ENCODE measurements around the gene APOA5. TPM values are rescaled to one million over a fixed set of nuclear protein-coding genes. Genes with fewer than 3 reads are reported as not detected.

Gene APOA5
- total and polyA plus RNA-seq, 2 of the 8 experiments (the other 6 are each of a cell fraction or from before 2014, with no cell fraction given): 0.08 to 0.15 TPM

- WGBS, 2 experiments (ENCODE audit: extremely low coverage in 1 of 2, insufficient coverage in 1 of 2, insufficient read length in 1 of 2, insufficient replicate concordance in 2 of 2, low coverage in 1 of 2, low lambda C conversion rate in 2 of 2, missing lambda C conversion rate in 1 of 2): 91% methylated on average over 5 of the region's 5 CpGs; no CpG with 5 or more reads in 1 of the 2 experiments
- Histone ChIP-seq H3K18ac (ENCODE audit: extremely low read depth, low read length) (no peak overlapping the region), H3K79me2 (ENCODE audit: control insufficient read depth in 1 of 2, insufficient read depth in 2 of 2, low read length in 2 of 2) (no peaks in the 10 kb centered on the region), H3K4me1 (replicated peaks in 1 of 4; ENCODE audit: control insufficient read depth in 3 of 4, insufficient read depth in 4 of 4, low read length in 3 of 4) (peaks cover 0 to 5% (median 1%) of the 10 kb centered on the region in 4 experiments; a peak in 1 of 7 replicates), H3K4ac (replicated peaks; ENCODE audit: insufficient read length, low read depth, low read length) (no peak overlapping the region), H2AFZ (ENCODE audit: low read length) (no peak overlapping the region), H3K9ac (replicated peaks in 1 of 4; ENCODE audit: extremely low read depth in 1 of 4, low read depth in 3 of 4, low read length in 3 of 4) (no peak overlapping the region), H2BK20ac (ENCODE audit: low read length) (no peak overlapping the region), H2BK5ac (ENCODE audit: low read depth, low read length) (no peak overlapping the region), H3K27ac (ENCODE audit: low read depth, low read length) (no peak overlapping the region), H3K4me2 (ENCODE audit: insufficient read depth in 1 of 2, low read depth in 2 of 2, low read length in 2 of 2) (no peak overlapping the region), H2AK5ac (ENCODE audit: low read depth, low read length) (no peak overlapping the region), H3K9me3 (ENCODE audit: insufficient read depth in 2 of 2, low read depth in 1 of 2, low read length in 1 of 2) (no peaks in the 10 kb centered on the region), H2BK12ac (ENCODE audit: low read depth, low read length) (no peak overlapping the region), H2BK15ac (ENCODE audit: low read length) (no peak overlapping the region), H3K56ac (replicated peaks; ENCODE audit: insufficient read length, low read depth, low read length) (no peak overlapping the region), H4K20me1 (replicated peaks in 1 of 2; ENCODE audit: control insufficient read depth in 1 of 2, insufficient read depth in 2 of 2, low read length in 2 of 2) (no peaks in the 10 kb centered on the region), H4K91ac (replicated peaks; ENCODE audit: insufficient read length, low read length) (no peak overlapping the region), H3K14ac (ENCODE audit: insufficient read length) (no peak overlapping the region), H3K79me1 (ENCODE audit: low read depth, low read length) (no peaks in the 10 kb centered on the region), H3K23ac (ENCODE audit: insufficient read length) (no peak overlapping the region), H2BK120ac (replicated peaks; ENCODE audit: low read depth, low read length) (no peak overlapping the region), H3K36me3 (ENCODE audit: control insufficient read depth in 2 of 4, insufficient read depth in 4 of 4, low read length in 3 of 4) (no peaks in the 10 kb centered on the region), H4K5ac (ENCODE audit: insufficient read length, low read depth, low read length) (no peak overlapping the region), H4K8ac (ENCODE audit: extremely low read depth, insufficient read depth, low read length) (no peak overlapping the region), H3K27me3 (replicated peaks in 1 of 4; ENCODE audit: control insufficient read depth in 3 of 4, extremely low read depth in 1 of 4, insufficient read depth in 3 of 4, low read length in 3 of 4) (no peaks in the 10 kb centered on the region), H3K23me2 (ENCODE audit: low read depth, low read length) (no peaks in the 10 kb centered on the region), H3K4me3 (ENCODE audit: extremely low read depth in 1 of 4, insufficient read depth in 2 of 4, low read depth in 3 of 4, low read length in 4 of 4) (no peak overlapping the region)
- POLR2A ChIA-PET (ENCODE audit: partially characterized antibody): no interaction called here
- DNase-seq (ENCODE audit: low read depth in 1 of 2, low spot score in 2 of 2) (no peak), FAIRE-seq (no peak)
- CTCF ChIA-PET (ENCODE audit: partially characterized antibody): interaction anchor here (0.7 kb wide), 1 partner anchor 428 kb away, joined by 3 read pairs; no protein-coding TSS in a partner anchor
- TF ChIP-seq TAF1 (IDR thresholded peaks at IDR 0.05; ENCODE audit: low read depth, low read length) (no peak), YY1 (IDR thresholded peaks at IDR 0.05; ENCODE audit: low read depth, low read length) (no peak), HDAC2 (IDR thresholded peaks at IDR 0.05; ENCODE audit: borderline replicate concordance in 1 of 2, low read depth in 2 of 2, low read length in 2 of 2) (no peak), SAP30 (IDR thresholded peaks at IDR 0.05; ENCODE audit: insufficient read depth, insufficient replicate concordance, low read length) (no peak), RBBP5 (IDR thresholded peaks at IDR 0.05; ENCODE audit: borderline replicate concordance, low read depth, low read length) (no peak), POU5F1 (IDR thresholded peaks at IDR 0.05; ENCODE audit: low read depth, low read length) (no peak), BCL11A (IDR thresholded peaks at IDR 0.05; ENCODE audit: low read depth in 2 of 2, low read length in 2 of 2) (no peak), POLR2AphosphoS5 (IDR thresholded peaks at IDR 0.05; ENCODE audit: low read depth, low read length) (no peak), MAFK (IDR thresholded peaks at IDR 0.05; ENCODE audit: low read depth, low read length) (no peak), CBX8 (IDR thresholded peaks at IDR 0.05; ENCODE audit: borderline replicate concordance, low read depth, low read length) (no peak), NANOG (IDR thresholded peaks at IDR 0.05; ENCODE audit: insufficient read depth, low read depth, low read length, poor library complexity, severe bottlenecking) (no peak), GTF2F1 (IDR thresholded peaks at IDR 0.05; ENCODE audit: borderline replicate concordance, low read depth, low read length) (no peak), SIN3A (conservative IDR thresholded peaks at IDR 0.05 in 1 of 2, IDR thresholded peaks at IDR 0.05 in 1 of 2; ENCODE audit: low read depth in 1 of 2, low read length in 2 of 2) (no peak), SRF (IDR thresholded peaks at IDR 0.05; ENCODE audit: low read depth, low read length) (no peak), ASH2L (IDR thresholded peaks at IDR 0.05; ENCODE audit: low read length) (no peak)
These were observed 6.1 kb upstream of the APOA5 start for GRCh38 chr11:116797816-116798215.

Measured in H1 (cell line).